Measurements from ENCODE around the gene CD81.

DNA sequence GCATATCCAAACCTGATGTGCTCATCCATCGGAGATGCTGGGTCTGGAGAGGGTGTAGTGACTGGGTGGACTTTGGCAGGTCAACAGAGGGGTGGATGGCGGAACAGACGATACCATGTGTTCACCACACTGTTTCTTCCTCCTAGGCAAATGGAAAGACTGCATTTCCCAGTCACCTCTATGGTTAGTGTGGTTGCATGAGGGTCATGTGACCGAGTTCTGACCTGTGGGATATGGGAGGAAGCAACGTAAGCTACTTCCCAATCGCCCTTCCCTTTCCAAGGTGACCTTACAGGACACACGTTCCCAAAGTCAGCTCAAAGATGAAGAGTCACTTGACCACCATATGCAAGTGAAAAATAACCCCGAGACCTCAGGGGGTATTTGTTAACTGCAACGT is 47.6 kb upstream of the CD81 start:
- TF ChIP-seq, protein P1, sequence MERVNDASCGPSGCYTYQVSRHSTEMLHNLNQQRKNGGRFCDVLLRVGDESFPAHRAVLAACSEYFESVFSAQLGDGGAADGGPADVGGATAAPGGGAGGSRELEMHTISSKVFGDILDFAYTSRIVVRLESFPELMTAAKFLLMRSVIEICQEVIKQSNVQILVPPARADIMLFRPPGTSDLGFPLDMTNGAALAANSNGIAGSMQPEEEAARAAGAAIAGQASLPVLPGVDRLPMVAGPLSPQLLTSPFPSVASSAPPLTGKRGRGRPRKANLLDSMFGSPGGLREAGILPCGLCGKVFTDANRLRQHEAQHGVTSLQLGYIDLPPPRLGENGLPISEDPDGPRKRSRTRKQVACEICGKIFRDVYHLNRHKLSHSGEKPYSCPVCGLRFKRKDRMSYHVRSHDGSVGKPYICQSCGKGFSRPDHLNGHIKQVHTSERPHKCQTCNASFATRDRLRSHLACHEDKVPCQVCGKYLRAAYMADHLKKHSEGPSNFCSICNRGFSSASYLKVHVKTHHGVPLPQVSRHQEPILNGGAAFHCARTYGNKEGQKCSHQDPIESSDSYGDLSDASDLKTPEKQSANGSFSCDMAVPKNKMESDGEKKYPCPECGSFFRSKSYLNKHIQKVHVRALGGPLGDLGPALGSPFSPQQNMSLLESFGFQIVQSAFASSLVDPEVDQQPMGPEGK (CRISPR knock-in tag; IDR thresholded peaks at IDR 0.05; ENCODE audit: borderline replicate concordance), result no peak
- no peak for TF ChIP-seq GLIS3 (CRISPR knock-in tag; IDR thresholded peaks at IDR 0.05)
- TF ChIP-seq RARB (CRISPR knock-in tag; IDR thresholded peaks at IDR 0.05), result no peak
- no peak for TF ChIP-seq ZNF70 (CRISPR knock-in tag; IDR thresholded peaks at IDR 0.05)
- TF ChIP-seq SNAI2 (CRISPR knock-in tag; IDR thresholded peaks at IDR 0.05), result no peak
